Activated gamma-delta T cell treated with Interleukin-2 at 50 U/mL for 16 hours (primary cell): ENCODE results near the gene BCL2L11.
A peak's percentile ranks its signal among the peaks of the same experiment; 100 is the strongest.

ENCODE experiments used
- DNase-seq: peaks from one replicate; pipeline ENCODE4 v3.0.0-alpha.2; 2020

Gene BCL2L11

DNA sequence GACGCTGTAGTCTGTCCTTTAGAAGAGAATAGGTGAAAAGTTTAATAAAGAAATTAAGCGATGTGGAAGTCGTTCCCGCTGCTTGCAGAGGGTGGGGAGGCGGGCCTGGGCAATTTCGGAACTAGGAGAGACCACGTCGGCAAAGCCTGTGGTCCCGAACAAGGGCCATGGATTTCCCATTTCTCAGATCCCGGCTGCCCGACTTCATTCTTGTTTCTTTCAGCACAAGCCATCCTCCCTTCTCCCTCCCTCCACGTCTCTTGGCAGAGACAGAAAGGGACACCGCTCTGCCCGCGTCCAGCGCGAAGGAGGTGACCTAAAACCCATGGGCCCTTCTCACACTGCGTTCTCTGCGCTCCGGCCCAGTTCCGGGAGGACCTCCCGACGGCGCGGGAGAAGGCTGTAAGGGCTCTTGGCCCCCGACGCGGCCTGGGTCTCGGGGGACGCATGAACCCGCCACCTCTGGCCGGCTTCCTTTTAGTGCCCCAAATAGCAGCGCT lies 2.2 kb upstream of the BCL2L11 start:
- DNase-seq: no peak

- peak; percentile 17 for DNase-seq
These were observed 1.5 kb upstream of the BCL2L11 start for GRCh38 chr2:111118981-111119821.

GRCh38 chr2:111119822-111120252 lies 877 bp upstream of the BCL2L11 start:
- DNase-seq: no peak

GRCh38 chr2:111121028-111121827 lies 514 bp downstream of the BCL2L11 start:
- DNase-seq: peak; percentile 36

GRCh38 chr2:111121828-111122630 lies 1.3 kb downstream of the BCL2L11 start:
- DNase-seq: peak; percentile 74

GRCh38 chr2:111122631-111123421 lies 2.1 kb downstream of the BCL2L11 start:
- peak; percentile 10 for DNase-seq

DNA sequence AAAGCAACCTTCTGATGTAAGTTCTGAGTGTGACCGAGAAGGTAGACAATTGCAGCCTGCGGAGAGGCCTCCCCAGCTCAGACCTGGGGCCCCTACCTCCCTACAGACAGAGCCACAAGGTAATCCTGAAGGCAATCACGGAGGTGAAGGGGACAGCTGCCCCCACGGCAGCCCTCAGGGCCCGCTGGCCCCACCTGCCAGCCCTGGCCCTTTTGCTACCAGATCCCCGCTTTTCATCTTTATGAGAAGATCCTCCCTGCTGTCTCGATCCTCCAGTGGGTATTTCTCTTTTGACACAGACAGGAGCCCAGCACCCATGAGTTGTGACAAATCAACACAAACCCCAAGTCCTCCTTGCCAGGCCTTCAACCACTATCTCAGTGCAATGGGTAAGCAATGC lies 3.0 kb downstream of the BCL2L11 start:
- no peak for DNase-seq

DNA sequence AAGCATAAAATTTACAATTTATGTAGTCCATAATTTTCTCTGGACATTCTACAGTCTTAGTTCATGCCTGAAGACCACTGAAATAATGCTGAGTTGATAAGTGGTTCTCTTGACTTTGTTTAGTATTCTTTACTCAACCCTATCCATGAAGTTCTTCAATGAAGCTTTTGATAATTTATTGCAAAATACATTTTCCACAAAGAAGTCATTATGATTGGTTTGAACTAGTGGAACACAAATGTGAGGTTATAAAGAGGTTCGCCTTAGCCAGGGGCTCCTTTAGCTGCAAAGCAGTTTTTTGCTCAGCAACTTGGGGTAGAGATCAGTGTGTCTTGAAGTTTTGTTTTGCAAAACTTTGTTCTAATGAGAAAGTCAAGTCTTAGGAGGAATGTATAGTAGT lies 5.9 kb downstream of the BCL2L11 start:
- DNase-seq: no peak

DNA sequence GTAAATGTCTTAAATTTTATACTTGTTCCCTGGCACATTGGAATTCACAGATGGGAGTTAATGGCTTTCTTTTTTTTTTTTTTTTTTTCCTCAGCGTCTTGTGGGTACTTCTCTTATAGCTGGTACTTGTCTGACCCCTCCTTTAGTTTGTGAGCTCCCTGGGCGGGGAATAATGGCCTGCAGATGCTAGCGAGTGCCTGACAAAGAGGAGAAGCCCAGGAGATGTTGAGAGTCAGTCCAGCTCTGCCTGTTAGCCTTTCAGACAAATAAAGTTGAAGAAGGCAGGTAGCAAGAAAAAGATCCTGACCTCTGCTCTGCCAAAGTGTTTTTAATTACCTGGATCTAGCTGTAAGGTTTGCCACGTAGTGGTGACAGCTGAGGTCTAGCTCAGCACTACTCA lies 6.6 kb downstream of the BCL2L11 start:
- DNase-seq: no peak

GRCh38 chr2:111128096-111128495 lies 7.4 kb downstream of the BCL2L11 start:
- DNase-seq: no peak

- DNase-seq: no peak
These were observed 12.9 kb downstream of the BCL2L11 start for GRCh38 chr2:111133603-111134002.

- no peak for DNase-seq
These were observed 13.3 kb downstream of the BCL2L11 start for GRCh38 chr2:111134055-111134454.

DNA sequence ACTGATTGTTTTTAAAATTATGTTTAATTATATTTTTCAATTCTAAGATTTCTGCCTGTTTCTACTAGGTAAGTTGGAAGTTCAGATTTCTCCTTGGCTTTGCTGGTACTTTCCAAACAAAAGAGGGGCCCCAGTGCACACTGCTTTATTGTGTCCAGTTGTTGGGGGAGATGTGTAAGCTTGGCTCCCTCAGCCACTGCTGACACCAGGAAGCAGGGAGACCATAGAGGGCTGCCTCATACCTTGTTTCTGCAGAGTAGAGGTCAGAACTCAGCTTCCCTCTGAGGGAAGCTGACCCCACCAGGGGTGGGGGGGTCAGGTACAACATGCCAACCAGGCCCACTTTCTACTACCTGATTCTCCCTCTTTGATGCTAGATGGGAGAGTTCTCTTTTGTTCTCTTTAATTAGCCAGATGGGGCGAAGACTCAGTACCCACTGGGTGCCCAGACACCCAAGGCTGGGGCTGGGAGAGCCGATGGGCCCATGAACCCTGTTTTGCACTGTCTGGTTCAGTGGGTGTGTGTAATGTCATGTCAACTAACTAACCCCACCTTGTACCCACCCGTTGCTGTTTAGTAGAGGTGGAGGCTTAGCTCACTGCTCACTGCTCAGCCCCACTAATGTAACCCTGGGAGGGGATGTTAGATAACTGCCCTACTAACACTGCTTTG lies 14.7 kb downstream of the BCL2L11 start:
- no peak for DNase-seq

GRCh38 chr2:111135910-111136297 lies 15.2 kb downstream of the BCL2L11 start:
- DNase-seq: no peak

DNA sequence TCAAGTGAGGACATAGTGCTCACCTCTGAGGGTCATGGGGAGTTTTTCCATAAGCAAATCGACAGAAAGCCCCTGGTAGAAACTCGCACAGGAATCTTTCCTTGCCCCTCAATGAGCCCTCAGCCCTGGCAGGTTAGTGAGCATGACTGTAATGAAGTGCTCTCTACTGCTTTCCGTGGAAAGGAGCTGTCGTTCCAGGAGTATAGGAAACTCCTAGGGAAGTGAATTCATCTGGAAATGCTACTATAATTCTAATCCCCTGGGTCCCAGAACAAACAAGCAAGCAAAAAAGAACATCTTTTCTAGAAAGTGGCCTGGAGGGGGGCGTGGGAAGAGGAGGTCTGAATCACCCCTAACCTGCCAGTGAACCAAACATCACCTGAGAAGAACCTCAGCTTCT lies 18.1 kb downstream of the BCL2L11 start:
- no peak for DNase-seq

- no peak for DNase-seq
These were observed 19.1 kb downstream of the BCL2L11 start for GRCh38 chr2:111139637-111140317.

DNA sequence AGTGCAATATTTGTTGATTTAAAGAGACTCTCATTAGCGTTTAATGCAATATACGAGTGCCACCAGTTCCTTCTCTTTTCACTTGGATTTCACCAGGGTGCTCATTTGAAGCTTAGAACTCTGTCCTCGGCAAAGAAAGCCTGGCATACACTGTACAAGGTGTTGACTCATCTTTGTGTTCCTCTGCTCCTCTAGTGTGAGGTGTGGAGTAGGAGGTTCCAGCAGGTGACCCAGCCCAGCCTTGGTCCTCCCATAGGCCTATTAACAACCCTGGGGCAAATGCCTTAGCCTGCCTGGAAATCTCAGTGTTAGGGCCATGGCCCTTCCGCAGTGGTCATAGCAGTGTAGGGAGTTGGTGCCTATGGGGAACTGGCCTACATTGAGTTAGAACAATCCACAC lies 20.1 kb downstream of the BCL2L11 start:
- no peak for DNase-seq

GRCh38 chr2:111142101-111142500 lies 21.4 kb downstream of the BCL2L11 start:
- DNase-seq: no peak

DNA sequence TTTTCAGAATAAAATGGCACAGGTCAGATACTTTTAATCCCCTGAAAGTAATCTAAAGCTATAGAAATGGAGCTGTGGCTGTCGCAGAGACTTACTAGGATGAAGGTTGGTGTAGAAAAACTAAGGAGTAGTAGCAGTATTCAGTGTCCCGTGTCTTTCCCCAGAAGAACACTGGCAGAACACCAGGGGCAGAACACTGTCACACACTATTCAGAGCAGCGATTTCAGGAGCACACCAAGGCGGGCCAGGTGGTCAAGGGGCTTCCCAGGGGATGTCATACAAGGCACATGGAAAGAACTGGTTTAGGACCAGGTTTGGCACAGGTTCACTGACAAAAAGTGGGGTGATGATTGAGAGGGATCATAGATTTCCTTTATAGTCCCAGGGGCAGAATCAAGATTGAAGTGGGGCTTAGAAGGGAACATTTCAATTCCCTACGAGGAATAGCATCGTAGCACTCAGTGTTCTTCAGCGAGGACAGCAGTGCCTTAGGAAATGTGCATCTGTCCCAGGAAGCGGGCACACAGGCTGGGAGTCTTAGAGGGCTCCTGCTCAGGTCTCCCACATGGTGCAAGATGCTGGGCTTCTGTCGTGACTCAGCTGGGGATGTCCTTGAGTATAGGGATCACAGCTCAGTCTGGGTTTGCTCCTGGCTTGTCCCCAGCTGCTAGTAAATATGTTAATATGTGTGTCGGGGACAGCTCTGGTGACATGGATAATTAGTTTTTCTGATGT lies 22.6 kb downstream of the BCL2L11 start:
- no peak for DNase-seq

GRCh38 chr2:111143843-111144198 lies 23.1 kb downstream of the BCL2L11 start:
- no peak for DNase-seq
